HG03025 (cell line): ENCODE measurements around the gene RGPD8.

Source experiments
- ATAC-seq: cut with Tn5 transposase; IDR thresholded peaks from one replicate; pipeline ENCODE4 v1.9.1; 2021; ENCODE audit warnings: mild to moderate bottlenecking, moderate library complexity; ENCODE audit not compliant: unreplicated experiment, low FRiP score

RGPD8 gene

DNA sequence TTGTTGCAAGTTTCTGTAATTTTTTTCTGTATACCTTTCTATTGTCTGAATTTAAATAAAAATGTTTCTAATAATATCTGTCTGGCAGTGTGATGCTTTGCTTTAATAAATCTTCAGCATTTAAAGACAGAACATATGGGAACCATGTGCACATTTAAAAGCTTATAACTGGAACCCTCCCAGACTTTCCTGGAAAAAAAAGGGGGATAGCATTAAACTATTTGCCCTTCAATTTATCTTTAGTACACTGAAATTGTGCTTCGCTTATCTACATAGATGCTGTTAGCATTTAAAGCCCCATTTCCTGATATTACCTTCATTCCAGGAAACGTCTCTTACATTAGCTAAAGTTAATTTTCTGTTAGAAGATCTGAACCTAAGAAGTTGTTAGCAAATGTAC, 93.5 kb downstream of the RGPD8 start:
- ATAC-seq, result no peak

GRCh38 chr2:112335600-112335999, 97.8 kb downstream of the RGPD8 start:
- ATAC-seq, result no peak

DNA sequence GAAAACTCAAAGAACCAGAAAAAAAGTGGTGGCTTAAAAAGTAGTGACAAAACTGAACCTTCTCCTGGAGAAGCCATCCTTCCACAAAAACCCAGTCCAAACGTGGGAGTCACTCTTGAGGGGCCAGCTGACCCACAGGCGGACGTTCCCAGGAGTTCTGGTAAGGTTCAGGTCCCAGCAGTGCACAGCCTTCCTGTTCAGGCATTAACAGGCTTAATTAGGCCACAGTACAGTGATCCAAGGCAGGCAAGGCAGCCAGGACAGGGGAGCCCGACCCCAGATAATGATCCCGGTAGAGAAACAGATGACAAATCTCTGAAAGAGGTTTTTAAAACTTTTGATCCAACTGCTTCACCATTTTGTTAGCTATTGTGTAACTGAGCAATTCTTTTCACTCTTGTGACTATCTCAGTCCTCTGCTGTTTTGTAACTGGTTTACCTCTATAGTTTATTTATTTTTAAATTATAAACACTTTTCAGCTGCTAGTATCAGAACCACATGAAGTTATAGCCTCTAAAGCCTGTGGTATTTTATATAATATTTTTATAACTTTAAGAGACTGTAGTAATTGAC, 101.2 kb downstream of the RGPD8 start:
- no peak for ATAC-seq

DNA sequence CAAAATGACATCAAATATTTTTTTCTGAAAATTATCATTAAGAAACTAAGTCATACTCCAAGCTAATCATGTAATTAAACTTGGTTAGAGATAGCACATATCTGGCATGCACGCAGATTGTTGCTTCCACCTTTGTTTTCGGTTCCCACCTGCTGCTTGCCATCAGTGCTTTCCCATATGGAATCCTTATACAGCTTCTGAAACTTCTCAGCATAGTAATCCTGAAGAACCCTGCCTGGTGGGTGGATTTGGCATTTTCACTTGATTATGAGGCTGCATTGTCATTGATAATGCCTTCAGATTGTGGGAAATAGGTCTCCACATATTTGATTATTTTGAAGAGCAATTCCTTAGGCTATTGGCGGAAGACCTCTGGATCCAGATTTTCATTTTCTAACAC, 110.5 kb downstream of the RGPD8 start:
- ATAC-seq, result no peak

- ATAC-seq, result no peak
Observed at GRCh38 chr2:112321375-112322320, 111.8 kb downstream of the RGPD8 start.
